HUES48 (cell line): ENCODE results near the gene FBXL16.

Source experiments
- H3K27ac ChIP-seq: one replicate; pipeline ENCODE4 v1.7.0; 2013; ENCODE audit warnings: low read depth, low read length, inconsistent platforms
- H3K27me3 ChIP-seq: 2 replicates; pipeline ENCODE4 v1.6.1; 2013; ENCODE audit warnings: mild to moderate bottlenecking, low read length; ENCODE audit not compliant: control insufficient read depth, insufficient read depth
- H3K36me3 ChIP-seq: 2 replicates; pipeline ENCODE4 v1.6.1; 2013; ENCODE audit warnings: low read length; ENCODE audit not compliant: control insufficient read depth, insufficient read depth
- H3K4me1 ChIP-seq: 2 replicates; pipeline ENCODE4 v1.6.1; 2013; ENCODE audit warnings: mild to moderate bottlenecking, low read length; ENCODE audit not compliant: control insufficient read depth, insufficient read depth
- H3K4me3 ChIP-seq: 2 replicates; pipeline ENCODE4 v1.5.1; 2013; ENCODE audit warnings: mild to moderate bottlenecking, low read depth, low read length
- H3K9ac ChIP-seq: 2 replicates; pipeline ENCODE4 v1.6.1; 2013; ENCODE audit warnings: mild to moderate bottlenecking, low read depth, low read length, moderate library complexity
- H3K9me3 ChIP-seq: 2 replicates; pipeline ENCODE4 v1.6.1; 2013; ENCODE audit warnings: low read length; ENCODE audit not compliant: control insufficient read depth, insufficient read depth

The FBXL16 gene

GRCh38 chr16:706189-707061 is 824 bp upstream of the FBXL16 start:
- H3K9ac ChIP-seq: no peak overlapping the region
- H3K36me3 ChIP-seq: no peaks in the 10 kb centered on the region
- H3K27me3 ChIP-seq: peaks cover 79% of the 10 kb centered on the region
- peaks cover 2% of the 10 kb centered on the region; the same call in 1 of the 2 replicates for H3K4me1 ChIP-seq
- H3K27ac ChIP-seq: no peak overlapping the region
- peak overlapping the region; percentile 49 for H3K4me3 ChIP-seq
- H3K9me3 ChIP-seq: no peaks in the 10 kb centered on the region

- H3K27me3 ChIP-seq: peaks cover 95% of the 10 kb centered on the region
- no peak overlapping the region for H3K9ac ChIP-seq
- H3K9me3 ChIP-seq: no peaks in the 10 kb centered on the region
- H3K4me3 ChIP-seq: peak overlapping the region; percentile 35; the same call in 1 of the 2 replicates
- no peaks in the 10 kb centered on the region for H3K36me3 ChIP-seq
- H3K27ac ChIP-seq: no peak overlapping the region
- no peaks in the 10 kb centered on the region; the same call in 1 of the 2 replicates for H3K4me1 ChIP-seq
Measured at GRCh38 chr16:704552-705380, 835 bp downstream of the FBXL16 start.

DNA sequence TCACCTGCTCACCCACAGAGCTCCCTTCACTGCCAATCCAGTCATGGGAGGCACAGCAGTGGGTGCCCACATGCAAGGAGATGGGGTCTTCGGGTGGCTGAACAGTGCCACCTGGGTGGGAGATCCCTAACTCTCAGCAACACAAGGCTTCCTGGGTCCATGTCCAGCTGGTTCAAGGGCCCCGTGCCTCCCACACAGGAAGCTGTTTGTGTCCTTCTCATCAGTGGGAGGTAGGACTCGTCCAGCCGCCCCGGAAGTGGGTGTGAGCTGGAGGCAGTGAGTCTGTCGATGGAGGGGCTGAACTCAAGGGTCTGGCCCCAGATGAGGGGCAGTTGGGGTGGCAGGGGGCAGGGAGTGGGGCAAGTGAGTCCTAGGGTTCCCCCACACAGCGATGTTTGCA is 1.6 kb downstream of the FBXL16 start:
- Histone ChIP-seq H3K27ac (no peak overlapping the region), H3K4me1 (no peaks in the 10 kb centered on the region), H3K36me3 (no peaks in the 10 kb centered on the region), H3K9me3 (no peaks in the 10 kb centered on the region), H3K27me3 (peaks cover 96% of the 10 kb centered on the region), H3K4me3 (no peak overlapping the region), H3K9ac (no peak overlapping the region)

DNA sequence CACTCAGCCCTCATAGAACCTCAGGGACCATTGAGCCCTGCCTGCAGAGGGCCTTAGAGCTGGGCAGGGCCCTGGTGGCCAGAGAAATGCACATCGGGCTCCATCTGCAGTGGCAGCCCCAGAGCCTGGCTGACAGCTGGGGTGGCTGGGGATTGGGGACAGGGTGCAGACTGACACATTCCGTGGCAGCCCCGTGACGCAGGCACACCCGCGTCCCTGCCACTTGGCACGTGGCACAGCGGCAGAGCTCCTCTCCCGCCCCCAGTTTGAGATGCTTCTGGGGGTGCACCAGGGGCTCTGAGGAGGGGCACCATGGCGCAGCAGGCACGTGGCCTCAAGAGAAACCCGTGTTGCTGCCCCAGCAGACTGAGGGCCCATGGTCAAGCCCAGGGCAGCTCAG is 2.2 kb downstream of the FBXL16 start:
- Histone ChIP-seq H3K27ac (no peak overlapping the region), H3K27me3 (peaks cover 94% of the 10 kb centered on the region), H3K4me3 (no peak overlapping the region), H3K36me3 (no peaks in the 10 kb centered on the region), H3K9me3 (no peaks in the 10 kb centered on the region), H3K4me1 (no peaks in the 10 kb centered on the region), H3K9ac (no peak overlapping the region)

GRCh38 chr16:702341-702740 is 3.3 kb downstream of the FBXL16 start:
- Histone ChIP-seq H3K4me1 (no peaks in the 10 kb centered on the region), H3K9ac (no peak overlapping the region), H3K4me3 (no peak overlapping the region), H3K9me3 (no peaks in the 10 kb centered on the region), H3K27me3 (peaks cover 87% of the 10 kb centered on the region), H3K36me3 (no peaks in the 10 kb centered on the region), H3K27ac (no peak overlapping the region)

GRCh38 chr16:700684-701584 is 4.7 kb downstream of the FBXL16 start:
- no peak overlapping the region for H3K27ac ChIP-seq
- H3K9ac ChIP-seq: no peak overlapping the region
- peaks cover 78% of the 10 kb centered on the region for H3K27me3 ChIP-seq
- H3K36me3 ChIP-seq: no peaks in the 10 kb centered on the region
- peak overlapping the region; percentile 35; the same call in 1 of the 2 replicates for H3K4me3 ChIP-seq
- no peaks in the 10 kb centered on the region for H3K4me1 ChIP-seq
- H3K9me3 ChIP-seq: no peaks in the 10 kb centered on the region

DNA sequence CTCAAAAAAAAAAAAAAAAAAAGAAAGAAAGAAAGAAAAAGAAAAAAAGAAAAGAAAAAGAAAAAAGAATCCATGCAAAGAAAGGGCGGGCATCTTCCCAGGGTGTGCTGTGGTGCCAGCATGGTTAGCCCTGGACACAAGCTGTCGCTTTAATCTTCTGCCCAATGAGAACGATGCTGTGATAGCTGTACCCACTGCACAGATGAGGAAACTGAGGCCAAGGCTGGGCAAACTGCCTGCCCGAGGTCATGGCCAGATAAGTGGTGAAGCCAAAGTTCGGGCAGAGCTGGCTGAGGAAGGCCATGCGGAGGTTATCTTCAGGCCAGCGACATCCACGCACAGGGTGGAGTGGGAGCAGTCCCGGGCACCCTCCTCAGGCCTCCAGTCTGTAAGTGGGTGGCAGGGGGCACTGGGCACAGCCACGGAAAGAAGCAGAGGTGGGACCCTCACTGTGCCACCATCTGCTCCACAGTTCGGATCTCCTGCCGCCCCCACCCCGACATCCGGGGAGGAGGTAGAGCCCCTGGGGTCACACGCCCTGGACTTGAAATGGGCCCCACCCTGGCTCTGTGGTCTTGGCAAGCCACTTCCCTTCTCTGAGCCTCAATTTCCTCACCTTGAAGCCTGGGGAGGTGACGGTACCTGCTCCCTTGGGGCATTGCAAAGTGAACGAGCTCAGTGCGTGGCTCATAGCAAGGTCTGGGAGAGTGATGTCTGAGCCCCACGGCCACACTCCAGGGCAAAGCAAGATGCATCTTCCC is 6.5 kb downstream of the FBXL16 start:
- Histone ChIP-seq H3K4me1 (no peaks in the 10 kb centered on the region), H3K4me3 (no peak overlapping the region), H3K9me3 (no peaks in the 10 kb centered on the region), H3K9ac (no peak overlapping the region), H3K27me3 (peaks cover 80% of the 10 kb centered on the region), H3K27ac (no peak overlapping the region), H3K36me3 (no peaks in the 10 kb centered on the region)

DNA sequence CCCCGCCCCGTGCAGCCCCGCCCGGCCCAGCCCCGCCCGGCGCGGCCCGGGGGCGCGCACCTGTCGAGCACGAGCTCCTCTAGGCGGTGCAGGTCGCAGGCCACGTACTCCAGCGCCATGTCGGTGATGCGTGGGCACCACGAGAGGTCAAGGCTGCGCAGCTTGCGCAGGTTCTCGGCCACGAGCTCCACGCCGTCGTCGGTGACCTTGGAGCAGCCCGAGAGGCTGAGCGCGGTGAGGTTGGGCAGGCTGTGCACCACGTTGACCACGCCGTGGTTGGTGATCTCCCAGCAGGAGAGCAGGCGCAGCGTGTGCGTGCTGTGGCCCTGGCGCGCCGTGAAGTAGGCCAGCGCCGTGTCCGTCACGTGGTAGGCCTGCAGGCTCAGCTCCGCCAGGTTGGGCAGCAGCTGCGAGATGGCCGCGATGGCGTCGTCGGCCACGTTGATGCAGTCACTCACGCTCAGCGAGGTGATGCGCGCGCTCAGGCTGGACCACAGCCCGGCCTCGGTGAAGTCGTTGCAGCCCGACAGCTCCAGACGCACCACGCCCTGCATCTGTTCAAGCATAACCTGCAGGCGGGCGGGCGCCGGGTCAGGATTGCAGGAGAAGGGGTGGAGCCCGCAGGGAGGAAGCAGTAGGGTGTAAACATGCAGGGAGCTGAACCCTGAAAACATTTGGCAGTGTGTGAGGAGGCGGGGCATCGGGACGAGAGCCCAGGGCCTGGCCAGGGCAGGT is 10.1 kb downstream of the FBXL16 start:
- Histone ChIP-seq H3K27me3 (peaks cover 71% of the 10 kb centered on the region), H3K9me3 (no peaks in the 10 kb centered on the region), H3K4me1 (no peaks in the 10 kb centered on the region), H3K4me3 (peak overlapping the region; percentile 74), H3K9ac (peak overlapping the region; percentile 45; the same call in 1 of the 2 replicates), H3K36me3 (no peaks in the 10 kb centered on the region), H3K27ac (no peak overlapping the region)

DNA sequence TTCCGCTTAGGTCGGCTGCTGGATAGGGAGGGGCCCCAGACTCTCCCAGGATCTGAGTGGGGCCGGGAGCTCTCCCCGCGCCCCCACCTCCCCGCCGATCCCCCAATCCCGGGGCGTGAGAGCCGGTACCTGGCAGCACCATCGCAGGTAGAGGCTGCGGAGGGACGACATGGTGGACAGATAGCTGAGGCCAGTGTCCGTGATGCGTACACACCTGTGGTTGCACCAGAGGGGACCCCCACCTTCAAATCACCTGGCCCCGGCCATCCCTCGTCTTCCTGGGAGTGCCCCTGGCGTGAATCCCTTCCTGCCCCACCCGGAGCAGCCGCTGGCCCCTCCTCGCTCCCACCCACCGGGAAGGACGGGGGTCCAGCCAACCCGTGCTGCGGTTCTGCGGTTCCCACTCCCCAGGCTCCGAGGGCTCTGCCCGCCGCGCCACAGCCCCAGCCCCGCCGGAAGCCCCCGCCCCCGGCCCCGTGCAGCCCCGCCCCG is 10.7 kb downstream of the FBXL16 start:
- H3K4me3 ChIP-seq: peak overlapping the region; percentile 69
- H3K27me3 ChIP-seq: peaks cover 64% of the 10 kb centered on the region
- no peak overlapping the region for H3K27ac ChIP-seq
- H3K9me3 ChIP-seq: no peaks in the 10 kb centered on the region
- no peaks in the 10 kb centered on the region for H3K36me3 ChIP-seq
- no peak overlapping the region for H3K9ac ChIP-seq
- no peaks in the 10 kb centered on the region for H3K4me1 ChIP-seq
